HCT116 (cell line): ENCODE measurements around the gene DGCR8. TPM values are rescaled to one million over a fixed set of nuclear protein-coding genes. Genes with fewer than 3 reads are reported as not detected.

Experiments
- ATAC-seq: fragments of 200-7000 bp; cut with Tn5 transposase; 2 replicates; pipeline ENCODE4 v1.9.1; 2020; ENCODE audit warnings: mild to moderate bottlenecking, moderate library complexity
- BruUV-seq: library from RNA; stranded (reverse); fragments of 400-500 nt; replicated peaks from 2 replicates; lab custom pipeline; 2021; lab: Mats Ljungman, UMichigan
- CTCF ChIA-PET: fragments of 300-600 bp; sonication (Branson Sonifier 250); formaldehyde crosslinking; loops from one replicate; lab custom pipeline; 2021; ENCODE audit warnings: antibody characterized with exemption; lab: Charles Lee
- POLR2A ChIA-PET: fragments of 300-600, 350-600 bp; sonication (Branson Sonifier 250); formaldehyde crosslinking; loops from one replicate; lab custom pipeline; 2021; ENCODE audit warnings: antibody characterized with exemption; lab: Charles Lee
- RAD21 ChIA-PET, 2 experiments: fragments of 300-600 bp; sonication (Branson Sonifier 250); formaldehyde crosslinking; loops; one replicate each; lab custom pipeline; 2023; ENCODE audit warnings: low total read pairs in 2 of 2; ENCODE audit not compliant: uncharacterized antibody in 2 of 2, unreplicated experiment in 2 of 2, low non-redundant PET in 1 of 2; lab: Charles Lee
- DNase-seq: peaks from one replicate; pipeline ENCODE4 v3.0.0-alpha.2; 2010; ENCODE audit warnings: low read depth, low spot score
- H2AFZ ChIP-seq: fragments of 200-600 bp; shearing (Covaris generic), sonication (generic); 2 replicates; pipeline ENCODE4 v1.6.1; 2017; ENCODE audit warnings: low read depth, mixed run types, mixed read lengths, antibody characterized with exemption, low read length; ENCODE audit not compliant: poor library complexity, severe bottlenecking
- H3K27ac ChIP-seq: 2 replicates; pipeline ENCODE4 v1.5.1; 2012; ENCODE audit warnings: low read depth, low read length
- H3K27me3 ChIP-seq: fragments of 200-600 bp; sonication (generic); 2 replicates; pipeline ENCODE4 v1.6.1; 2016; ENCODE audit warnings: mixed run types, low read length, mixed read lengths; ENCODE audit not compliant: insufficient read depth
- H3K36me3 ChIP-seq, 2 experiments: fragments of 200-500 bp in 1 of 2; fragments of 200-600 bp in 1 of 2; sonication (Bioruptor generic) in 1 of 2; sonication (generic) in 1 of 2; 2 replicates each; pipeline versions ENCODE4 v1.5.1 to v1.6.1; 2014 to 2016; ENCODE audit warnings: low read length in 2 of 2, inconsistent platforms in 1 of 2, mixed read lengths in 1 of 2, mixed run types in 1 of 2; ENCODE audit not compliant: insufficient read depth in 2 of 2, control insufficient read depth in 1 of 2
- H3K4me1 ChIP-seq, 2 experiments: fragments of 200-600 bp in 1 of 2; sonication (generic) in 1 of 2; 2 replicates each; pipeline versions ENCODE4 v1.5.1 to v1.6.1; 2012 to 2017; ENCODE audit warnings: low read length in 2 of 2, inconsistent platforms in 1 of 2, mild to moderate bottlenecking in 1 of 2, mixed read lengths in 1 of 2, mixed run types in 1 of 2, moderate library complexity in 1 of 2; ENCODE audit not compliant: insufficient read depth in 2 of 2, control insufficient read depth in 1 of 2
- H3K4me2 ChIP-seq: fragments of 200-600 bp; sonication (generic); 2 replicates; pipeline ENCODE4 v1.6.1; 2017; ENCODE audit warnings: mixed run types, low read length, mixed read lengths
- H3K4me3 ChIP-seq, 2 experiments: fragments of 200-600 bp in 1 of 2; sonication (generic) in 1 of 2; replicated peaks in 1 of 2; 2 replicates each; pipeline ENCODE4 v1.5.1; 2011 to 2016; ENCODE audit warnings: low read length in 2 of 2, control low read depth in 1 of 2, low read depth in 1 of 2, mild to moderate bottlenecking in 1 of 2, mixed read lengths in 1 of 2, mixed run types in 1 of 2
- H3K79me2 ChIP-seq: fragments of 200-600 bp; sonication (generic); 2 replicates; pipeline ENCODE4 v1.6.1; 2017; ENCODE audit warnings: mild to moderate bottlenecking, mixed run types, low read length, moderate library complexity, mixed read lengths; ENCODE audit not compliant: insufficient read depth
- H3K9ac ChIP-seq: fragments of 200-600 bp; sonication (generic); 2 replicates; pipeline ENCODE4 v1.6.1; 2016; ENCODE audit warnings: low read length, mixed read lengths
- H3K9me2 ChIP-seq: fragments of 200-600 bp; sonication (generic), shearing (Covaris generic); 2 replicates; pipeline ENCODE4 v1.6.1; 2017; ENCODE audit warnings: mixed run types, mild to moderate bottlenecking, moderate library complexity; ENCODE audit not compliant: insufficient read depth
- H3K9me3 ChIP-seq, 2 experiments: fragments of 200-500 bp in 1 of 2; fragments of 200-600 bp in 1 of 2; sonication (Bioruptor generic) in 1 of 2; sonication (generic) in 1 of 2; 2 replicates each; pipeline ENCODE4 v1.6.1; 2014 to 2017; ENCODE audit warnings: low read length in 2 of 2, mixed read lengths in 2 of 2, inconsistent platforms in 1 of 2, low read depth in 1 of 2, mild to moderate bottlenecking in 1 of 2, mixed run types in 1 of 2, moderate library complexity in 1 of 2; ENCODE audit not compliant: control insufficient read depth in 1 of 2, insufficient read depth in 1 of 2
- H4K20me1 ChIP-seq: fragments of 200-600 bp; sonication (generic), shearing (Covaris generic); 2 replicates; pipeline ENCODE4 v1.6.1; 2017; ENCODE audit warnings: mixed run types, mild to moderate bottlenecking, moderate library complexity; ENCODE audit not compliant: insufficient read depth
- FOSL1 ChIP-seq: IDR thresholded peaks from 2 replicates; pipeline ENCODE4 v1.6.1; 2012; ENCODE audit warnings: low read depth
- RAD21 ChIP-seq: IDR thresholded peaks from 2 replicates; pipeline ENCODE4 v1.6.1; 2012; ENCODE audit warnings: low read depth, mild to moderate bottlenecking
- YY1 ChIP-seq: IDR thresholded peaks from 2 replicates; pipeline ENCODE4 v1.6.1; 2011; ENCODE audit warnings: low read length, low read depth, moderate library complexity, mild to moderate bottlenecking; ENCODE audit not compliant: insufficient replicate concordance; ENCODE audit errors: extremely low read depth
- intact Hi-C: fragments of 100-400 bp; cut with micrococcal nuclease; formaldehyde crosslinking; loops from 2 replicates; pipeline ENCODE4 v1.10.0; 2022
- total RNA-seq: library from RNA; stranded (reverse); gene quantifications from one replicate; pipeline ENCODE4 v1.2.1, GENCODE V29; 2021; ENCODE audit not compliant: unreplicated experiment
- TF ChIP-seq, protein P1 (sequence below), 3 experiments: fragments of 200-600 bp in 1 of 3; sonication (generic) in 1 of 3; IDR thresholded peaks in 2 of 3; conservative IDR thresholded peaks in 1 of 3; 2 replicates each; pipeline ENCODE4 v1.5.1; 2012 to 2017; ENCODE audit warnings: low read depth in 2 of 3, low read length in 2 of 3, antibody characterized with exemption in 1 of 3, borderline replicate concordance in 1 of 3, control low read depth in 1 of 3, mild to moderate bottlenecking in 1 of 3, mixed read lengths in 1 of 3, mixed run types in 1 of 3, moderate library complexity in 1 of 3; ENCODE audit not compliant: insufficient read depth in 1 of 3

The DGCR8 gene
- total RNA-seq, 1 experiment from 2014 or later = 43.8 TPM

DNA sequence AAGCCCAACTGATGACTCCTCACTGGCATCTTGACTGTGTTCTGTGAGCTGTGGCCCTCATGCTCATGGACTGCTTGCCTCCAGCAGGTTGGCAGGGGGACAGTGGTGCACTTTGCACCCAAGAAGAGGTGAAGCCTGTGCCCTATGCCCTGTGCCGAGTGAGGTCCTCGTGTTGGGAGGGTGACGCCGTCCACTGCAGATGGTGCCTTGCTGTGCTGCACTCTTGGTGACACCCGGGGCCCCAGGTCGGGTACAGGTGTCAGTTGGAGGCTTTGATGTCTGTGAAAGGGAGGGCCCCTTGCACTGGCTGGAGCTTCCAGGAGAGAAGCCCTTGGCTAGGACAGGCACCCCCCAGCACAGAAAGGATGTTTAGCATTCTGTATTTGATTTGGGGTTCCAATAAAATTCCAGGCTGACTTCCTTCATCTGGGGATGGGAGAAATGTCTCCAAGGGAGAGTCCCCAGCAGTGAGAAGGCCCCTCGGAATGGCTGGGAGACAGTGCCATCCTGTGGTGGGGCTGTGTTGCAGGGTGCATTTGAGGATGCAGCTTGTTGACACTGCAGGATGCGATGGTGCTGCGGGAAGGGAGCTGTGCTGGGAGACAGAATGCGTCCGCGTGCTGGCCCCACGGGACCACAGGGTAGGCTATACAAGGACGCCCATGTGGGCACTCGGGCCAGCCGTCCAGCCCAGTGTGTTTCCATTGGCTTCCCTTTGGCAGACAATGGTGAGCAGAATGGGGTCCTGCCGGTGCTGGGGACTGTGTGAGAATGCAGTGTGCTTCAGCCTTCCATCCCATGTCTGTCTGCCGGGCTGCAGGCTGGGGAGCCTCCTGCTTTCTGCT, 49.1 kb downstream of the DGCR8 start:
- intact Hi-C loops = no loop called here
- ATAC-seq = peak; percentile 31; the same call in 1 of the 2 replicates

More for the DNA sequence above, 49.1 kb downstream of the DGCR8 start:
- ChIA-PET CTCF (interaction anchor here (0.6 to 1.3 kb wide), 7 partner anchors 11 to 398 kb away, joined by 3 to 5 read pairs (median 3); partner anchors contain the start of gene TRMT2A), RAD21 (no interaction called here)
- Histone ChIP-seq H3K4me1 (peaks cover 16 to 32% of the 10 kb centered on the region in 2 experiments; a peak in 3 of 4 replicates), H3K9me3 (no peaks in the 10 kb centered on the region), H3K36me3 (peaks cover 15 to 25% of the 10 kb centered on the region in 2 experiments; a peak in 3 of 4 replicates), H3K4me2 (no peak overlapping the region)
- no peak for DNase-seq
- BruUV-seq = no TSS peak
- TF ChIP-seq RAD21 (peak; percentile 74), YY1 (no peak), FOSL1 (no peak)
- TF ChIP-seq, protein P1, sequence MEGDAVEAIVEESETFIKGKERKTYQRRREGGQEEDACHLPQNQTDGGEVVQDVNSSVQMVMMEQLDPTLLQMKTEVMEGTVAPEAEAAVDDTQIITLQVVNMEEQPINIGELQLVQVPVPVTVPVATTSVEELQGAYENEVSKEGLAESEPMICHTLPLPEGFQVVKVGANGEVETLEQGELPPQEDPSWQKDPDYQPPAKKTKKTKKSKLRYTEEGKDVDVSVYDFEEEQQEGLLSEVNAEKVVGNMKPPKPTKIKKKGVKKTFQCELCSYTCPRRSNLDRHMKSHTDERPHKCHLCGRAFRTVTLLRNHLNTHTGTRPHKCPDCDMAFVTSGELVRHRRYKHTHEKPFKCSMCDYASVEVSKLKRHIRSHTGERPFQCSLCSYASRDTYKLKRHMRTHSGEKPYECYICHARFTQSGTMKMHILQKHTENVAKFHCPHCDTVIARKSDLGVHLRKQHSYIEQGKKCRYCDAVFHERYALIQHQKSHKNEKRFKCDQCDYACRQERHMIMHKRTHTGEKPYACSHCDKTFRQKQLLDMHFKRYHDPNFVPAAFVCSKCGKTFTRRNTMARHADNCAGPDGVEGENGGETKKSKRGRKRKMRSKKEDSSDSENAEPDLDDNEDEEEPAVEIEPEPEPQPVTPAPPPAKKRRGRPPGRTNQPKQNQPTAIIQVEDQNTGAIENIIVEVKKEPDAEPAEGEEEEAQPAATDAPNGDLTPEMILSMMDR (IDR thresholded peaks at IDR 0.05 in 2 of 3, conservative IDR thresholded peaks at IDR 0.05 in 1 of 3; ENCODE audit: borderline replicate concordance in 1 of 3, insufficient read depth in 1 of 3, low read depth in 2 of 3, low read length in 2 of 3) = peak; percentile 49 to 68 (median 67); a peak in 5 of 6 replicates
- TF ChIP-seq, all 23 proteins: peak for 2
- H3K27ac ChIP-seq = peak overlapping the region; percentile 22; the same call in 1 of the 2 replicates
- no peaks in the 10 kb centered on the region for H4K20me1 ChIP-seq
- no peak overlapping the region for H2AFZ ChIP-seq
- no peaks in the 10 kb centered on the region for H3K27me3 ChIP-seq
- H3K79me2 ChIP-seq = peaks cover 31% of the 10 kb centered on the region
- H3K4me3 ChIP-seq = no peak overlapping the region
- POLR2A ChIA-PET = no interaction called here
- H3K9me2 ChIP-seq = no peaks in the 10 kb centered on the region
- no peak overlapping the region for H3K9ac ChIP-seq
